Placental pericyte (primary cell): ENCODE data around the gene PHACTR4. TPM values are rescaled to one million over a fixed set of nuclear protein-coding genes. Genes with fewer than 3 reads are reported as not detected.
A peak's percentile ranks its signal among the peaks of the same experiment; 100 is the strongest.

ENCODE experiments used
- small RNA-seq: library from RNA; depleted of rRNA; stranded (forward); fragments of <200 nt; gene quantifications from one replicate; pipeline ENCODE3, GENCODE V24; 2012; ENCODE audit warnings: low replicate concordance
- total RNA-seq: library from RNA; depleted of rRNA; stranded (reverse); fragments of >200 nt; gene quantifications from 2 replicates; pipeline ENCODE4 v1.2.3, GENCODE V29; 2012

PHACTR4 gene
- total RNA-seq, result 11.2 and 12.2 TPM in 2 replicates

GRCh38 chr1:28369371-28370238 lies at the start of gene PHACTR4:
Gene PHACTR4, plus strand, starts transcription at chr1:28369740. Its CDS starts 37,708 bp downstream, at chr1:28407448.

GRCh38 chr1:28505406-28506187 lies 136.1 kb downstream of the PHACTR4 start, which contains the start of gene RCC1:
Gene RCC1, plus strand, starts transcription at chr1:28506043. Its CDS starts 23,824 bp downstream, at chr1:28529867.

Small RNA genes lying within 50 kb of the gene (small RNA-seq; reads per million reads assigned to genes)
- gene RF00019, result not detected
- not detected for gene RNU6ATAC27P
- gene SNORA73A, result not detected
- 757 reads per million, percentile 99 among the genes with 10 or more reads in this experiment for gene SNORA73B

Other genes with a start within 250 kb of the PHACTR4 start
- gene PTAFR, start 193.1 kb upstream of the PHACTR4 start, total RNA-seq, result 0.14 and 0.22 TPM in 2 replicates
- 58.1 and 74.8 TPM in 2 replicates for gene DNAJC8, start 136.7 kb upstream of the PHACTR4 start, total RNA-seq
- gene ATP5IF1, start 133.6 kb upstream of the PHACTR4 start, total RNA-seq, result 85.2 and 93.9 TPM in 2 replicates
- gene SESN2, start 110.2 kb upstream of the PHACTR4 start, total RNA-seq, result 26.6 and 92.8 TPM in 2 replicates
- gene MED18, start 40.7 kb upstream of the PHACTR4 start, total RNA-seq, result 20.8 and 21.2 TPM in 2 replicates
- 21.9 and 40.5 TPM in 2 replicates for gene RCC1, start 136.3 kb downstream of the PHACTR4 start, total RNA-seq
- gene TRNAU1AP, start 183.3 kb downstream of the PHACTR4 start, total RNA-seq, result 17.7 and 19.3 TPM in 2 replicates
- gene RAB42, start 222.5 kb downstream of the PHACTR4 start, total RNA-seq, result 1.7 and 4.8 TPM in 2 replicates